Spleen (tissue), 11 donors: ENCODE results near the gene TRAM2. TPM values are rescaled to one million over a fixed set of nuclear protein-coding genes. Genes with fewer than 3 reads are reported as not detected.

Experiments
- DNase-seq: peaks from one replicate; pipeline ENCODE4 v3.0.0-alpha.2; 2020
- H3K27ac ChIP-seq, 8 donors: fragments of 200-600 bp; sonication (generic) in 7 of 8; 1 replicate in 4 of 8; 2 replicates in 4 of 8; pipeline versions ENCODE4 v1.5.0 to v1.8.0; 2016 to 2021; ENCODE audit warnings: inconsistent platforms in 4 of 8, mild to moderate bottlenecking in 4 of 8, moderate library complexity in 1 of 8
- H3K27me3 ChIP-seq, 7 donors: fragments of 200-600 bp; sonication (generic) in 6 of 7; replicated peaks in 1 of 7; 1 replicate in 4 of 7; 2 replicates in 3 of 7; pipeline versions ENCODE4 v1.5.0 to v1.8.0; 2016 to 2021; ENCODE audit warnings: inconsistent platforms in 3 of 7, mild to moderate bottlenecking in 1 of 7
- H3K36me3 ChIP-seq, 6 donors: fragments of 200-600 bp; sonication (generic) in 5 of 6; 1 replicate in 4 of 6; 2 replicates in 2 of 6; pipeline versions ENCODE4 v1.5.0 to v1.8.0; 2016 to 2021; ENCODE audit warnings: inconsistent platforms in 2 of 6
- H3K4me1 ChIP-seq, 6 donors: fragments of 200-600 bp; sonication (generic) in 5 of 6; 1 replicate in 3 of 6; 2 replicates in 3 of 6; pipeline versions ENCODE4 v1.5.0 to v1.8.0; 2016 to 2021; ENCODE audit warnings: inconsistent platforms in 3 of 6
- H3K4me3 ChIP-seq, 8 donors: fragments of 200-600 bp; sonication (generic) in 7 of 8; 1 replicate in 4 of 8; 2 replicates in 4 of 8; pipeline versions ENCODE4 v1.5.0 to v1.8.0; 2016 to 2021; ENCODE audit warnings: inconsistent platforms in 4 of 8, mild to moderate bottlenecking in 4 of 8, moderate library complexity in 2 of 8
- H3K9me3 ChIP-seq, 8 donors: fragments of 200-600 bp; sonication (generic) in 7 of 8; 1 replicate in 4 of 8; 2 replicates in 4 of 8; pipeline versions ENCODE4 v1.5.0 to v1.8.0; 2016 to 2021; ENCODE audit warnings: inconsistent platforms in 4 of 8
- POLR2A ChIP-seq, 3 donors: fragments of 450-650 bp; IDR thresholded peaks; one replicate each; pipeline ENCODE4 v1.5.1; 2017; ENCODE audit warnings: antibody characterized with exemption in 3 of 3, mild to moderate bottlenecking in 1 of 3
- POLR2AphosphoS5 ChIP-seq, 3 donors: sonication (generic); formaldehyde crosslinking; IDR thresholded peaks; one replicate each; pipeline ENCODE4 v1.5.1; 2017; ENCODE audit warnings: antibody characterized with exemption in 3 of 3
- WGBS, 5 donors: extraction: QIAGEN DNeasy Blood & Tissue Kit in 3 of 5; methylation state at CpG; one replicate each; pipeline versions ENCODE4 v1.1.5 to v1.1.7; 2013 to 2018; 5-methylcytosine and 5-hydroxymethylcytosine counted together
- intact Hi-C: fragments of 100-400 bp; cut with DNase I; formaldehyde crosslinking; loops from one replicate; pipeline ENCODE4 v1.15.0; 2023; ENCODE audit warnings: low total_unique reads
- polyA plus RNA-seq, 3 donors: library from polyadenylated mRNA; stranded (reverse); fragments of 200-250 nt; gene quantifications; one replicate each; pipeline ENCODE4 v1.2.1, GENCODE V29; 2013
- total RNA-seq, 7 donors: library from RNA; depleted of rRNA in 3 of 7; stranded (reverse); fragments of >200 nt in 3 of 7; fragmentation: NEBNext Ultra II Directional in 4 of 7; extraction: Animal tissue kit (Norgen Biotek cat#: 25700) in 4 of 7; gene quantifications; one replicate each; pipeline versions ENCODE4 v1.1.0 to v1.2.1, GENCODE V29; 2016 to 2021
- TF ChIP-seq, protein P1 (sequence below), 11 experiments: fragments of 200-600 bp in 7 of 11; fragments of 450-650 bp in 4 of 11; sonication (generic) in 4 of 11; IDR thresholded peaks in 8 of 11; conservative IDR thresholded peaks in 3 of 11; 1 replicate in 7 of 11; 2 replicates in 4 of 11; pipeline versions ENCODE4 v1.4.0 to v1.8.0; 2016 to 2021; ENCODE audit warnings: antibody characterized with exemption in 11 of 11, inconsistent platforms in 4 of 11, mild to moderate bottlenecking in 1 of 11
- donor health status: healthy with polysubstance abuse.
- donor health status: DM: no; HTN: no; CAD: no; lungs with moderate emphysema.
- donor health status: DM: no; HTN: no; CAD: no.
- donor health status: Bipolar disorder and iron deficiency.
- donor health status: healthy.
- donor health status: DM: no; HTN: no; CAD: no.
- donor health status: DM: yes; HTN: yes; CAD: no.

TRAM2 gene
- total and polyA plus RNA-seq, 10 donors, result 1.8 to 47.7 (median 32.3) TPM

DNA sequence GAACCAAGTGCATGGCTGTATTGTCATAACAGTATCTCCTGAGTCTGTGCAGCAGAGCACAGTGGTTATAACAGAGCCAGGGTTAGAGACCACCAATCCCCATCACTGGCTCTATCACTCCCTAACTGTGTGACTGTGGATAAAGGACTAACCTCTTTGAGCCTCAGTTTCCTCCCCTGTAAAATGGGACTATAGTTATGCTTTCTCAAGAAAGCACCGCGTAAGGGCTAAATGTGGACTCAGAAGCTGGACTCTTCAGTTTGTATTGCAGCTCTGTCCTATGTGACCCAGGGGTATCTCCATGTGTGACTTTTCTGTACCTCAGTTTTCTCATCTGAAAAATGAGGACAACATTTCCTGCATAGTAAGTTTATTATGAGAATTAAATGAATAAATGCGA lies 59.9 kb downstream of the TRAM2 start:
- TF ChIP-seq POLR2AphosphoS5 (IDR thresholded peaks at IDR 0.05) (no peak), POLR2A (IDR thresholded peaks at IDR 0.05) (no peak)
- TF ChIP-seq, protein P1, sequence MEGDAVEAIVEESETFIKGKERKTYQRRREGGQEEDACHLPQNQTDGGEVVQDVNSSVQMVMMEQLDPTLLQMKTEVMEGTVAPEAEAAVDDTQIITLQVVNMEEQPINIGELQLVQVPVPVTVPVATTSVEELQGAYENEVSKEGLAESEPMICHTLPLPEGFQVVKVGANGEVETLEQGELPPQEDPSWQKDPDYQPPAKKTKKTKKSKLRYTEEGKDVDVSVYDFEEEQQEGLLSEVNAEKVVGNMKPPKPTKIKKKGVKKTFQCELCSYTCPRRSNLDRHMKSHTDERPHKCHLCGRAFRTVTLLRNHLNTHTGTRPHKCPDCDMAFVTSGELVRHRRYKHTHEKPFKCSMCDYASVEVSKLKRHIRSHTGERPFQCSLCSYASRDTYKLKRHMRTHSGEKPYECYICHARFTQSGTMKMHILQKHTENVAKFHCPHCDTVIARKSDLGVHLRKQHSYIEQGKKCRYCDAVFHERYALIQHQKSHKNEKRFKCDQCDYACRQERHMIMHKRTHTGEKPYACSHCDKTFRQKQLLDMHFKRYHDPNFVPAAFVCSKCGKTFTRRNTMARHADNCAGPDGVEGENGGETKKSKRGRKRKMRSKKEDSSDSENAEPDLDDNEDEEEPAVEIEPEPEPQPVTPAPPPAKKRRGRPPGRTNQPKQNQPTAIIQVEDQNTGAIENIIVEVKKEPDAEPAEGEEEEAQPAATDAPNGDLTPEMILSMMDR (IDR thresholded peaks at IDR 0.05 in 8 of 11, conservative IDR thresholded peaks at IDR 0.05 in 3 of 11), result no peak
- no peak overlapping the region for H3K27ac ChIP-seq

DNA sequence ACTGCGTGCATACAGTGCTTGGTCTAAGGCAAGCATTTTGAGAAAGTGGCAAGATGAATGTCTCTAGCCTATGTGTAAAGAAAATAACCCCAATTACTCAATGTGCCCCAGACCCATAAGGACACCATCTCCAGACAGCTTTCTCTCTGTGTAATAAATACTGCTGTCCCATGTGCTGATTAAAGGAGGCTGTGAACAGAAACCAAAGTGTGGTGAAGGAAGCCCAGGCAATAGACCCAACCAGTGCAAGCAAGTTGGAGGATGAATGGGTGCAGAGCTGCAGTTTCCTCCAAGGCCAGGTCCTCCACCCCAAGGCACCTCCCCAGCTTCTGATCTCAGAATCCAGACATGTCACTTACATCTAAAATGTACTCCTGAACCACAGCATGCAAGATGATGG lies 60.6 kb downstream of the TRAM2 start:
- TF ChIP-seq POLR2A (IDR thresholded peaks at IDR 0.05) (no peak), POLR2AphosphoS5 (IDR thresholded peaks at IDR 0.05) (no peak)
- TF ChIP-seq, protein P1 (IDR thresholded peaks at IDR 0.05 in 8 of 11, conservative IDR thresholded peaks at IDR 0.05 in 3 of 11), result no peak
- no peaks in the 10 kb centered on the region for H3K27me3 ChIP-seq
- peaks cover 0 to 47% (median 13%) of the 10 kb centered on the region in 6 donors for H3K4me1 ChIP-seq
- no peak overlapping the region for H3K27ac ChIP-seq
- H3K36me3 ChIP-seq, result peaks cover 0 to 87% (median 32%) of the 10 kb centered on the region in 6 donors
- intact Hi-C loops, result no loop called here
- 78 to 100% (median 94%) methylated on average over 1 of the region's 1 CpG for WGBS, 5 donors
- no peak overlapping the region for H3K4me3 ChIP-seq
- no peak for DNase-seq
- no peaks in the 10 kb centered on the region for H3K9me3 ChIP-seq

More for the DNA sequence above, 59.9 kb downstream of the TRAM2 start:
- Histone ChIP-seq H3K27me3 (no peaks in the 10 kb centered on the region), H3K4me3 (no peak overlapping the region), H3K9me3 (no peaks in the 10 kb centered on the region), H3K36me3 (peaks cover 0 to 81% (median 32%) of the 10 kb centered on the region in 6 donors), H3K4me1 (peaks cover 0 to 46% (median 13%) of the 10 kb centered on the region in 6 donors)
- DNase-seq, result no peak
- intact Hi-C loops, result no loop called here
- WGBS, 5 donors, result 94 to 99% (median 98%) methylated on average over 3 of the region's 3 CpGs

DNA sequence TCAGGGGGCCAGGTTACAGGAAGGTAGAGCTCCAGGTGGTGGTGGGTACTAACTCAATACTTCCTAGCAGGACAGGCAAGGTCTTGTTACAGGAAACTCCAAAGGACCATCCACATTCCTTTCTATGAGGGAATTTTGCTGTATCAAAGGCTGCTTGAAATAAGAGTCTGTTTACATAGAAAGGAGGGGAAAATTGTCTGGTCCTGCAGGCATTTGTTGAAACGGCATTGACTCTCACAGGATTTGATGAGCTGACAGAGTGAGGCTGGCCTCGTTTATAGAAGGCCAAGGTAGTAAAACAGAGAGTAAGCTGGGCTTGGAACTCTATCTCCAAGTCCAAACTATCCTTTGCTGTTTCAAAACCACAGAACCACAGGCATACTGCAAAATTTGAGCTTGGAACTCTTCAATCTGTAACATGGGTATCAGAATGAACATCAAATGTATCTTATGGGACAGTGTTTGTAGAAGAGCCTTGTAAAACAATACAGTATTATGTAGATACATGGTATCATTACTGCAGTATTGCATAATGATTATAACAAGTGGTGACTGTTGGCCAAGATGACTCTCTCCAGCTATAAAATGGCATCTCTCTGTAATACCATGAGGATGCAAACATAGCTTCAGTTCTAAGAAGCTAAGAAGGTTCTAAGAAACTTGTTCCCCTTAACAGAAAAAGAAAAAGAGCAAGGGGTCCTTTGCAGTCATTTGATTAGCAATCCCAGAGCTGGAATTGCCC lies 61.5 kb downstream of the TRAM2 start:
- H3K9me3 ChIP-seq, result no peaks in the 10 kb centered on the region
- H3K4me1 ChIP-seq, result peaks cover 0 to 48% (median 13%) of the 10 kb centered on the region in 6 donors
- no peak for DNase-seq
- WGBS, 5 donors, result 64 to 92% (median 83%) methylated on average over 2 of the region's 2 CpGs
- no peaks in the 10 kb centered on the region for H3K27me3 ChIP-seq
- H3K27ac ChIP-seq, result peak overlapping the region in 1 of 8 donors; percentile 58
- intact Hi-C loops, result no loop called here
- TF ChIP-seq POLR2A (IDR thresholded peaks at IDR 0.05) (no peak), POLR2AphosphoS5 (IDR thresholded peaks at IDR 0.05) (no peak)
- TF ChIP-seq, protein P1 (IDR thresholded peaks at IDR 0.05 in 8 of 11, conservative IDR thresholded peaks at IDR 0.05 in 3 of 11), result no peak
- peaks cover 0 to 93% (median 34%) of the 10 kb centered on the region in 6 donors for H3K36me3 ChIP-seq
- H3K4me3 ChIP-seq, result no peak overlapping the region

DNA sequence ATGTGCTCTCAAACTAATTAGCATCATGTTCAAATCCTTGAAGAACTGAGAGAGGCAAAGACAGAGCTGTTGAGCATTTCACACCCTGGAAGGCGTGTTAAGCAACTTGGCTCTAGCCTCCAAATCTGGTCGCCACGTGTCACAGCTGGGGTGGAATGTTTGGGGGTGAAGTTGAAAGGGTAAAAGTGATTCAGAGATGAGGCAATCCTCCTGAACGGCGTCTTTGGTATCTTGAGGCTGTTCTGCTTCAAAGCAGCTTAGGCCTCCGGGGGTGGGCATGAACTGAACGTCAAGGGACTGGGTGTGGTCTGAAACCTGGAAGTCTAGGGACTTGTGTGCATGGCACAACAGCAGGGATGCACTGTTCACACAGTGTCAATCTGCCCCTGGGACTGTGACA lies 62.3 kb downstream of the TRAM2 start:
- Histone ChIP-seq H3K4me3 (no peak overlapping the region), H3K36me3 (peaks cover 0 to 98% (median 39%) of the 10 kb centered on the region in 6 donors), H3K9me3 (no peaks in the 10 kb centered on the region), H3K27ac (peak overlapping the region in 2 of 8 donors; percentile 25 to 58), H3K27me3 (no peaks in the 10 kb centered on the region), H3K4me1 (peaks cover 0 to 48% (median 13%) of the 10 kb centered on the region in 6 donors)
- WGBS, 5 donors, result 64 to 73% (median 70%) methylated on average over 7 of the region's 7 CpGs
- intact Hi-C loops, result no loop called here
- TF ChIP-seq, protein P1 (IDR thresholded peaks at IDR 0.05 in 8 of 11, conservative IDR thresholded peaks at IDR 0.05 in 3 of 11), result no peak
- TF ChIP-seq POLR2AphosphoS5 (IDR thresholded peaks at IDR 0.05), result peak in 1 of 3 donors; percentile 18
- no peak for DNase-seq
